NCI-H2029 treated with DMSO at 0.1 percent for 48 hours (cell line): ENCODE data around the gene SPINK7.

ENCODE experiments used
- DNase-seq: peaks from one replicate; lab custom pipeline; 2025; lab: John Stamatoyannopoulos, UW

SPINK7 gene

DNA sequence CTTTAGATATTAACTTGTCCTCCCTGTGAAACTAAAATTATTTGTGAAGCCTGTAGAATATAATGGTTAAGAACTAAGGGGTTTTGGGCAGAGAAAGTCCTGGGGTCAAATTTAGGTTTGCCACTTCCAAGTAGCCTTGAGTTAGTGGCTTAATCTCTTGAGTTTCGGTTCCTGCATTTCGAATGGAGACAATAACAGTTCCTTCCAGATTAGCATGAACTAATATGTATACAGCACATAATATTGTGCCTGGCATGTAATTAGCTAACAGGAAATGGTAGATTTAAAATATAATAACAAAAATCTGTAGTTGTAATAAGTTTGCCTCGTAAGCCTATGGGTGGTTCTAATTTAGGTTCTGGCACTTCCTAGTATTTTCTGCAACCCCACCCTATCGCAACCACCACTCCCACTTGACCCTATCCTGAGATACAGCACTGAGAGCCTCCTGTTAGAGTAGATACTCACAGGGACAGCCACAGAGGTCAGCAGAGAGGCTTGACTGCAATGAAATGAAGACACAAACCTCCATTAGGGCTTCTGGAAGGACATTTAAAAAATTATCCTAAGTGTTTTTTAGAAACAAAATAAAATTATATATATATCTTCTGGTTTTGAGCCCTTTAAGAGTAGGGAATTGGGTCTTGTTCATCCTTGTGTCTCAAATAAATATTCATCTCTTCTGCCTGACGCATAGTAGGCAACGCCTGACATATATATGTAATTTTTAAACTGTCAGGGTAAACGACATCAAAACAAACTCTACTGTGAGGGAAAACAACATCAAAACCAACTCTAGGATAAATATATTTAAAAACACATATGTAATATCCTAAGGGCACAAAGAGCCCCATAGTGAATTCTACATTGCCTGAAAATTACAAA, 31.6 kb downstream of the SPINK7 start:
- no peak for DNase-seq

DNA sequence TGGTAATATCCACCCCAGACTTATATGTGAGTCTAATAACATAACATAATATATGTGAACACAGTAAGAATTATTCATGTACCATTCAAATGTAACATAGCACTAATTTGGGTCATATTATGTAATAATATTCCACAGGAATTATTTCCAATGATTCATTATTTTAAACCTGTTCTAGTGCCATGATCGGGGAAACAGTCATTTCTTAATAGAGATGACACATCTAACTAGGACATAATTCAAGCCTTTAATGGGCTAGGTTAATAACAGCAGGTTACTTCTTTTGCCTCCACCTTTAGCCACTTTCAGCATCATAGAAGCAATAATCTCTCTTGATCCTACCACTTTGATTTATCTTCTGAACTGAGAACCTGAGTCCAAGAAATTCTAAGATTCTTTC, 35.5 kb downstream of the SPINK7 start:
- DNase-seq, result no peak

DNA sequence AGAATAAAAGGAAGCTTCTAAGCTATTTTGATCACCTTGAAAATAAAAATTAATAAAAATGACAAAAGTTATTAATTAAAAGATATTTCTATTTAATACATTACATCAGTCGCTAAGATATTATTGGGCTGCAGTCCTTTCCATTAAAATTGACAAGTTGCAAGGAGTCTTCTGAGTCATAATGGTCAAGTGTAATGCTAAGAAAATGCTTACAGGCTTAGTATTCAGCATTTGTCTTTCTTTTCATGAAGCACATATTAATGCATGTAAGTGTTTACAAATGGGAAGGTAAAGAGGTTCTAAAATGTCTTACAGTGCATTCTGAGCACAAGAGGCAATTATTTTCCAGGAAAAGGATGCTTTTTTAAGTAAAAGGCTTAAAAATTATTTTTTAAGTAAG, 40.5 kb downstream of the SPINK7 start:
- DNase-seq, result no peak

DNA sequence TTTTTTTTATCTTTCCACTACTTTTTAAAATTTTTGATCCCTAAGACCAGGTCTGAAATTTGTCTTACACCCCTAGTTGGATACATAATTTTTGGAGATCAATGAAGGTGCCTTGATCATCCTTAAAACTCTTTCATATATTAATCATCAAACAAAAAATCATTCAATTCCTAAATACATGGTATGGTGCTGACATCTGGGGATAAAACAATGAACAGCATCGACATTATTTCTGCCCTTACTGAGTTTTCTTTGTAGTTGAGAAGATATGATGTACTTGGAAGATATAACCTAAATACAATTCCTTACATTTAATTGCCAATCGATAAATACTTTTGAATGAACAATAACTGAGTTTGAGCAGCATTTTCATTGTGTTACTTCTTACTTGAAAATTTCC, 41.4 kb downstream of the SPINK7 start:
- DNase-seq, result no peak

DNA sequence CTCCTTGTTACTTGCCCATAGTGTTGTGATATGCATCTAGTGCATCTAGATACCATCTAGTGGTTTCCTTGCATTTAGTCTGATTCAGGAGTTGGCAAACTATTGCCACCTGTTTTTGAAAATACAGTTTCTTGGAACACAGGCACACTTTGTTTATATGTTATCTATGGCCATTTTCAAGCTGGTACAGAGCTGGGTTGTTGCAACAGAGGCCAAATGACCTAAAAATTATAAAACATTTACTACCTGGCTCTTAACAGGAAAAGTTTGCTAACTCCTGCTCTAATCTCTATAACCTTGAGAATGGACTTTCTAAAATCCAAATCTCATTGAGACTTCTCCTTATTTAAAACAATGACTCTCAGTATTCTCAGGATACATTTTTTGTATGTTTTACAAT, 52.1 kb downstream of the SPINK7 start:
- no peak for DNase-seq
